ENCODE measurements around the gene SLC2A9.
"Not testable (repeated sequence)": the region's sequence is repeated elsewhere in the genome, so short reads cannot be mapped to it uniquely, and the experiment has no call there.

The SLC2A9 gene

DNA sequence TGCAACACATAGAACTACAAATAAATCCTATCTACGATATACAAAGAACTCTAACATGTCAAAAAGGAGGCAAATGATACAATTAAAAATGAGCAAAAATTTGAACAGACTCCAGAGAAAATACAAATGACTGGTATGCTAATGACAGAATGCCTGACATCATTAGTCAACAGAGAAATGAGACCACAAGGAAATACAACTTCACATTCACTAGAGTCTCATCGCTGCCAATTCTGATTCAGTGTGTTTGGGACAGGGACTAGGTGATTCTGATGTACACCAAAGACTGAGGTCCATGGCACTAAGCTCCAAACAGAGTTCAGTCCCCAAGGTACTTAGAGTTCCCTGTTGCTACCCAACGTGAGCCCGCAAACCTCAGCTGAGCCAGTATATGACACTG lies 23.4 kb downstream of the SLC2A9 start:
- no peak for DNase-seq (ENCODE audit: low read depth in 2 of 2)

DNA sequence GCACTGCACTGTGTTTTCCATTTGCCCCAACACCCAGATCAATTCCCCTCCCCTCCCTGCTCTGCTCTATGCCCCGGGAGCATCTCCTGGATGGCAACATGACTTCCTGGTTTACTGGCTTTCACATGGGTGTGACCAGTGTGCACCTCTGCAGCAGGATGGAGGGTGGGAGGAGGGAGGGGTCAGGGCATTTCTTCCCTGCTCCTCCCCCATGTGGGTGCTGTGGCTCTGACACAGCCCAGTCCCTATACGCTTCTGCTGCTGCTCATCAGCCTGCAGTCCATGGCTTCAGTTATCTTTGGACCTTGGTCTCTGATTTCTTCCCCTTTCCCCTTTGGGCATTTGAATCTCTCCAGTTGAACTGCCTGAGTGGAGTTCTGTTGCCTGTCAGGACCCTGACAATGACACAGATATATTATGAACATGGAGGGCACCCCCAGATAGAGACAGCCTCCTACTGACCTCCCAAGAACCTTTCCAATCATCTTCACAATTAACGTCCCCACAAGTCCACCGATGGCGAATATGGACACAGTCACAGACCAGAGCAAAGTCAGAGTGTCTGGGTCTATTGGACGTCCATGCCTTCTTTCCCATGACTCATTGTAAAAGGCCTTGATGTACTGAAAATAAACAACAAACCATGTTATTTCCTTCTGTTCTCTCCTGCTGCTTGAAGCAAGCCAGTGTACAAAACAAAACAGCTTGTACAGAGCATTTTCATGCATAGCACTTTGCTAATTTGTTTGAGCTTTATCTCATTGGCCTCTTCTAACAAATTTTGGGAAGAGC lies 24.8 kb downstream of the SLC2A9 start:
- DNase-seq (ENCODE audit: low read depth in 2 of 2), result no peak

DNA sequence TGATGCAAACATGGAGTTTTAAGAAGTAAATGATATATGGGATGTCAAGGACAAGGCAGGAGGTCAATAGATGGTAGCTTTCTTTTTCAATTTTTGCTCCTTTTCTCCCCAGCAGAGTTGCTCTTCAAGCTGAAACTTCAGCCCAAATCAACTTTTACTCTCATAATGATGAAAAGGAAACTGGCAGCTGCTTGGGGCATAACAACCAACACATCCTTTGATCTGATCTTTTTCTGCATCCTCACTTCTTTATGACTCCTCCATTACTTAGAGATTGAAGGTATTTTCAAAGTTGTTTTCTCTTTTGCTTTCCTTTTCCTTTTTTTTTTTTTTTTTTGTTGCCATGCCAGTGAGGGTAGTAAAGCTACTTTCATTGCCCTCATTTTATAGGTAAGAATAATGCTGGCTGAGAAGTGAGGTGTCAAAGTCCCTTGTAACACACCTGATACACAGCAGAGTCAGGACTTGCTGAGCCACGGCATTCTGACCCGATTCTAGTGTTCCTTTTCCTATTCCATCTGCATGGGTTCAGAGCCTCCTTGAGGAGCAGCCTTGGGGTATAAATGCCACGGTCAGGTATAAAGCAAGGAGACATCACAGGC lies 26.9 kb downstream of the SLC2A9 start:
- no peak for DNase-seq (ENCODE audit: low read depth in 2 of 2)

DNA sequence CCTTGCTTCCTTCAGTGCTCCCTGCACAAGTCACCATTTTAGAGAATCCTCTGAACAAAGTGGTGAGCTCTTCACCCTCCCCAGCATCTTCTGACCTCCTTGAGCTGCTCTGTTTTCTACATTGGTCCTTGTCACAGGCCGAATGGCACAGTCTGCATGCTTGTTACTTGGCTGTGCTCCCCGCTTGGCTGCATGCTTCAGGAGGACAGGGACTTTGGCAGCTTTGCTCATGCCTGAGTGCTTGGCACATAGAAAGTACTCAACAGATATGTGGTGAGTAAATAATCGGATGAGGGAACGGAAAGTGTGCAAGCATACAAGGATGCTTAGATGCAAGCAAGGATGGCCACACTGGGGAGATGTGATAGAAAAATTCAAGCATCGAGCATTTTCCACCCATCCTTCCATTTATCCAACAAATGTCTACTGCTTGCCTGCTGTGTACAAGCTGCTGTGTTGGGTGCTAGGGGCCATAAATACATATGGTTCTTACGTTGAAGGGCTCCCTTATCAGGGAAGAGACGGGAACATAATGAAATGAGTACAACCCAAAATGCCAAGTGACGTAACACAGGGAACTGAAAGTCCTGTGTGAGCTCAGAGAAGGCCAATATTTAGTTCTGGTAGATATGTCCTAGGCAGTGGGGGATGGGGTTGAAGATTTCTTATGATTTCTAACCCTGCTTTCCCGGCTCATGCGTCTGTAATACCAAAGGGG lies 31.2 kb downstream of the SLC2A9 start:
- DNase-seq (ENCODE audit: low read depth in 2 of 2), result no peak

DNA sequence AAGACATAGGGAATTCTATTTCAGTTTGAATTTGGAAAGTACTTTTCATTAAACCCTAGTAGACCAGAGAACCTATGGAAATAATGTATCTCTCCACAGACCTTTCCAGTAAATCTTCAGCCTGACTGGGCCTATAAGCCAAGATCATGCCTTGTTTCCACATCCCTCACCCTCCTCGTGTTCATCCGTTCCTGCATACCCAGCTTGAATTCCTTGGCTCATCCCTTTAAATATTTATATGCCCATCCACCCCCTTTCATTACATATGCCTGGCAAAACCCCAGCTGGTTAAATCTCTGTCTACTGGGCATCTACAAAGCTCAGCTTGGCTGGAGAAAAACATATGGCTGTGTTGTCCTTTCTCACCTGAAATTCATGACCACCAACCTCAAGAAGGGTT lies 32.4 kb downstream of the SLC2A9 start:
- DNase-seq (ENCODE audit: low read depth in 2 of 2), result no peak

DNA sequence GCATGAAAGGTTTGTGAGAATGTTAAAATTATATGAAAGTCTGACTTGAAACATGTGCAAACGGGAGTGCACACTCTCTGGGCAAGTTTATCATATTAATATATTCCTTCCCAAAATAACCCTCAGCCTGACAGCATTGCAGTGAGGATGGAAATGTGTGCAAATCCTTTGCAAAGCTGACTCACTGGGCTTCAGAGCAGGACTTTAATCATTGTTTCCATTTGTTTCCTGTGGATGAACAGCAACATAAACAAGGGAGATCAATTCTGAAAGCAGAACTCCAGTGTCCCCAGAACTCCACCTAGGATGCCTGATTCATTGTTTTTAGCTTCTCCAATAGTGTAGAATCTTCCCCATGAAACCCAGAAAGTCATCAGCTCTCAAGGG lies 32.9 kb downstream of the SLC2A9 start:
- no peak for DNase-seq (ENCODE audit: low read depth in 2 of 2)

DNA sequence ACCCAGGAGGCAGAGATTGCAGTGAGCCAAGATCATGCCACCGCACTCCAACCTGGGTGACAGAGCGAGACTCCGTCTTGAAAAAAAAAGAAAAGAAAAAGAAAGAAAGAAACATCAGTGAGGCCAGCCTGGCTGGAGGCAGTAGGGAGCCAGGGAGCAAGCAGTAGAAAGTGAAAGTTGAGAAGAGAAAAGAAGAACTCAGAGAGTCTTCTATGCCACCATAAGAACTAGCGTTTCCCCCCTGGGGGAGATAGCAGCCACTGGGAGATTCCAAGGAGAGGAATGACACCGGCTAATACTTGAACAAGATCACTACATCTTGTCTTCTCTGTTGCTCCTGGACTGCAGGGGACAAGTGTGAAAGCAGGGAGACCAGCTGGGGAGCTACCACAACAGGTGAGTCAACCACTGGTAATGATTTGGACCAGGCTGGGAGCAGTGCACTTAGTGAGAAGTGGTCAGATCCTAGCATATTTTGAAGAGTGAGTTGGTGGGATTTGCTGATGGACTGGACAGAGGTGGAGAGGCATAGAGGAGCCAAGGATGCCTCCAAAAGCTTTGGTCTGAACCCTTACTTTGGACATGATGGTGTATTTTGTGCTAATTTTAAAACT lies 33.4 kb downstream of the SLC2A9 start:
- no peak for DNase-seq (ENCODE audit: low read depth in 2 of 2)

DNA sequence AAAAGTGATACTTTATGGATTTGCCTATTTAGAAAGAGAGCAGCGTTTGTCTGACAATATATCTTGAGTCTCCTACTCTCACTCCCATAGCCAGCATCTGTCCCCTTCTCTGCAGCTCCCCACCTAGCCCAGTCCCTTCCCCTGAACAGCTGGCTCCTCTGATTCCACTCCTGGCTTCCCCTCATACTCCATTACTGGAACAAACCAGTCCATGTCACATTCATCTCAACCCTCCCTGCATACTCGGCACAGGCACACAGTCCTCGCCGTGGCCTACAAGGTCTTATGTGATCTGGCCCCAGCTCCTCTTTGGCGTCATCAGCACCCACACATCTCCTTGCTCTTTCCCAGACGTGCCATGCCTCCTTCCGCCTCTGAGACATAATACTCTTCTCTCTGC lies 36.7 kb downstream of the SLC2A9 start:
- DNase-seq (ENCODE audit: low read depth in 2 of 2), result no peak

DNA sequence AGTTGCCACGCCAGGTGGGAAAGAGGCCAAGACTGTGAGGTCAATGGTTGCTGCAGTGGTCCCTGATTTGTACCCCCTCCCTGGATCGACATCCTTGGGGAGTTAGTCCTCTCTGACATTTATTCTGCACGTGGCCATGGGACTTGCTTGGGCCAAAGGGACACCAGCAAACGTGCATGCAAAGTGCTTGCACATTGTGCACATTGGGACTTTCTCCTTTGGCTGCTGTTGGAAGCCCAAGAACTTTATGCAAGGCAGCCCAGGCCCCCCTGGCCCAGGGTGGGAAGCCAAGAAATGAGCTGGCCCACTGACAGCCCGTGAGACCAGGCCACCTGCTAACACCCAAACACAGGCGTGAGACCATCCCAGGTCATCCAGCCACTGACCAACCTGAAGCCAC lies 38.1 kb downstream of the SLC2A9 start:
- DNase-seq (ENCODE audit: low read depth in 2 of 2), result no peak

DNA sequence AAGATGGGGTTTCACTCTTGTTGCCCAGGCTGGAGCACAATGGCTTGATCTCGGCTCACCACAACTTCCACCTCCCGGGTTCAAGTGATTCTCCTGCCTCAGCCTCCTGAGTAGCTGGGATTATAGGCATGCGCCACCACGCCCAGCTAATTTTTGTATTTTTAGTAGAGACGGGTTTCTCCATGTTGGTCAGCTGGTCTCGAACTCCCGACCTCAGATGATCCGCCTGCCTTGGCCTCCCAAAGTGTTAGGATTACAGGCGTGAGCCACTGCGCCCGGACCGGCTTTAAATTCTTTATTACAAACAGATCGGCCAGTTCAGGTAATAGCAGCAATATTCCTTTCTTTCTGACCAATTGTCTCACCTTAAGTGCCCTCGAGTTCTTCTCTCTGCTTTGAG lies 39.4 kb downstream of the SLC2A9 start:
- not testable (repeated sequence) for DNase-seq (ENCODE audit: low read depth in 2 of 2)

DNA sequence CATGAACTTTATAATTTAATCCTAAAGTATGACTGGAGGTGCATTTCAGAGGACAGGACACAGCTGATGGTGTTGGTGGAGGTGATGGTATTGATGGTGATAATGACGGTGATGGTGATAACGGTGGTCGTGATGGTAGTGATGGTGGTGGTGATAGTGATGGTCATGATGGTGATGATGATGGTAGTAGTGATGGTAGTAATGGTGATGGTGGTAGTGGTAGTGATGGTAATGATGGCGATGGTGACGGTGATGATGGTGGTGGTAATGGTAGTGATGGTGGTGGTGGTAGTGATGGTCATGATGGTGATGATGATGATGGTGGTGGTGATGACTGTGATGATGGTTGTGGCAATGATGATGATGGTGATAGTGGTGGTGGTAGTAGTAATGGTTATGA lies 40.4 kb downstream of the SLC2A9 start:
- no peak for DNase-seq (ENCODE audit: low read depth in 2 of 2)

DNA sequence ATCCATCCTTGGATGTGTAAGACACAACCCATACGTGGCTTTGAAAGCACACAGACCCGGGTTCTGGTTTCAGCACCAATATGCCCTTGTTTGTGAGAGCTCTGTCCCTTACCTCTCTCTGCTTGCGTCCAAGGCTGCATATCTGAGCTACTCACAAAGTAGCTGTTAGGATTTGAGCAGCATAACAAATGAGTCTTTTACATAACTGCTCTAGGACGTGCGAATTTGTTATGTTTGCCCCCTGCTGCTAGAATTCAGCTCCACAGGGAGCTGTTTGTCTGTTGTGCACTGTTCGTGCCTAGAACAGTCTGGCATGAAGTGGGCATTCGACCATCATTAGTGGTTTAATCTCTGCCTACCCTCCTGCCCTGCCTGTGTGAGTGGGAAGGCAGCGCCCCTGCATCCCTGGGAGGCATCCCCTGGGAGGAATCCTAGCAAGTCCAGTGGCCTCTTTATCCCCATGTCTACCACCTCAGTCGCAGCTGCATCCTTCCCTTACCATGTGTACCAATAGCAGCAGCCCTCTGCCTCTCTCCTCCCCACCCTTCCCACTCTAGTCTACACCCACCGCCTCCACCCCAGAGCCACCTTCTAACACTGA lies 42.1 kb downstream of the SLC2A9 start:
- no peak for DNase-seq (ENCODE audit: low read depth in 2 of 2)

DNA sequence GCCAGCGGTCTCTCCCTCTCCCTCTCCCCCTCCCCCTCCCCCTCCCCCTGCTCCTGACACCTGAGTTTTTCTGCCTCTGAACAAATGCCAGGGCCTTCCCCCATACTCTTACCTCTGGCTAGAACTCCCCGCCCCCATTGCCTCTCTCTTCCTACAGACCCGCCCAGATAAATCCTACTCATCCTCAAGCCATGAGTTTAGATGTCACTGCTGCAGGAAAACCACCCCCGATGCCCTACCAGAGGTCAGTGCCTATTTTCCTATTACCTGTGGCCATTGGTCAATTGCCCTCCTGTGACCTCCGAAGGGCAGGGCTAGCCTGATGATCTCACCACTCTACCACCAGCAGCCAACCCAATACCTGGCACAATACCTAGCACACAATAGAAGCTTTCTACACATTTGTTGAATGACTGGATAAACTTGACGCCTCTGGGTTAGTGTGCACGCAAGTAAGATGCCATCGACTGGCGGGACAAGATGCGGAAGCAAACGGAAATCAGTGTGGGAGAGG lies 43.7 kb downstream of the SLC2A9 start:
- DNase-seq (ENCODE audit: low read depth in 2 of 2), result no peak

DNA sequence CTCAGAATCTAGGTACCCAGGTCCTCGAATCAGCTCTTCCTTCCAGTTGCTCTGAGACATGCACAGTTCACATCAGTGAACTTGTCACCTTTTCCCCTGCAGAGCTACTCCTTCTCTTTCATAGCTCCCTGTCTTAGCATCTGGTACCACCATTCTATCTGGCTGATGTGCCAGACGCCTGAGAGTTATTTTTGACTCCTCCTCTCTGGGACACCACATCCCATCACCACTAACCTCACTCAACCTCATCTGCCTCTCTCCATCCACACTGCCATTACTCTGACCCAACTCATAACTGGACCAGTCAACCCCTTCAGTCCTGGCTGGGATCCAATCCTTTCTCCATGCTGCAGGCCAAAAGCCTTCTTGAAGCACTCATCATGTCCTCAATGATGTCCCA lies 44.5 kb downstream of the SLC2A9 start:
- no peak for DNase-seq (ENCODE audit: low read depth in 2 of 2)

DNA sequence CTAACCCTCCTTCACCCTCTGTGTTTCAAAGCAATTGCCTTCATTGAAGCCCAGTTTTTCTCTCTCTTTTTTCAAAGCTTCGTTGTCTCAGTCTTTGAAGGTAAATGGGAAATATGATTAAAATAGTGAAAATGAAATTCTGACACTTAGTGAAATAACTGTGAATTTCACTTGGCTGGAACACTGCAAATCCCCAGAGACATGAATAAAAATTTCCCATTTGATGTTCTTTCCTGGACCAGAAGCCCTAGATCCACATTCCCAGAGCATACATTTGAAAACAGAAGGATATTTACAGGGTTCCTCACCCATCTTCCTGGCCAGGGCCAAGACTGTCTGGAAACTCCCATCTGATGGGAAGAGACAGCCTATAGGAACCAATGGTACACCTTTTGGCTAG lies 45.0 kb downstream of the SLC2A9 start:
- no peak for DNase-seq (ENCODE audit: low read depth in 2 of 2)

DNA sequence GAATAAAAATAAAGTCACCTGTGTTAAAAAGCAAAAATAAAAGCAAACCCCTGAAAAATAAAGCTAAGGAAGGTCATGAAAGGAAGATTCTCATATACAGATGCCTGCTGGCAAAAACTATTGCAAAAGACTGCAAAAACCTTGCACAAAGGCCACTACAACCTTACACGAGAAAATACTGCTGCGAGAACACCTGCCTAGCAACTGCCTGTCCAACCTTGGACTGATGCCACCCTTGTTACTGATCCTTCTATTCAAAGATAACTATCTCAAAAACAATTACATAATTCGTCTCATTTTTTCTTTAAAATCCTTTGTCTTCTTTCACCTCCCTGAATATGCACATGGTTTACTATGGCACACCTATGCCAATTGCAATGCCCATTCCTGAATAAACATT lies 49.6 kb downstream of the SLC2A9 start:
- DNase-seq (ENCODE audit: low read depth in 2 of 2), result no peak

DNA sequence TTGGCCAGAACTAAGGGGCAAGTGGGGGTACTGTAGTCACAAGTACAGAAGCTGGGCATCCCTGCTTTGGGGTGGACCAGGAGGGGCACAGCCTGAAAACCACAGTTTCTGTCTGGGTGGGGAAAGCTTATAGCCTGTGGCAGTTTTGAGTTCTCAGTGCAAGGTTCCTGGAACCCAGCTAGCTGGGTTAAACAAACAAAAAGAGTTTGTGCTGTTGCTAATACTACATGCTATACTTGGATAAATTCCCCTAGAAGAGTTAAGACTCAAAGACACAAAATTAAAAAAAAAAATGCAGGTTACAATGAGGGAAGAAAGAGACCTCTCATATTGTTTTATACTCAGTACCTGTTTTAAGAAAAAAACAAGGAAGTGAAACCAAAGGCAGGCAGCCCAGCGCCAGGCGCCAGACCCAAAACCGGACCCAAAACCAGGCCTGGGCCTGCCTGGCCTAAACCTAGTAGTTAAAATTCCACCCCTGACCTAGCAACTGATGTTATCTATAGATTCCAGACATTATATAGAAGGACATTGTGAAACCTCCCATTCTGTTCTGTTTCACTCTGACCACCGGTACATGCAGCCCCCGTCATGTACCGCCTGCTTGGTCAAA lies 50.8 kb downstream of the SLC2A9 start:
- DNase-seq (ENCODE audit: low read depth in 2 of 2), result no peak

DNA sequence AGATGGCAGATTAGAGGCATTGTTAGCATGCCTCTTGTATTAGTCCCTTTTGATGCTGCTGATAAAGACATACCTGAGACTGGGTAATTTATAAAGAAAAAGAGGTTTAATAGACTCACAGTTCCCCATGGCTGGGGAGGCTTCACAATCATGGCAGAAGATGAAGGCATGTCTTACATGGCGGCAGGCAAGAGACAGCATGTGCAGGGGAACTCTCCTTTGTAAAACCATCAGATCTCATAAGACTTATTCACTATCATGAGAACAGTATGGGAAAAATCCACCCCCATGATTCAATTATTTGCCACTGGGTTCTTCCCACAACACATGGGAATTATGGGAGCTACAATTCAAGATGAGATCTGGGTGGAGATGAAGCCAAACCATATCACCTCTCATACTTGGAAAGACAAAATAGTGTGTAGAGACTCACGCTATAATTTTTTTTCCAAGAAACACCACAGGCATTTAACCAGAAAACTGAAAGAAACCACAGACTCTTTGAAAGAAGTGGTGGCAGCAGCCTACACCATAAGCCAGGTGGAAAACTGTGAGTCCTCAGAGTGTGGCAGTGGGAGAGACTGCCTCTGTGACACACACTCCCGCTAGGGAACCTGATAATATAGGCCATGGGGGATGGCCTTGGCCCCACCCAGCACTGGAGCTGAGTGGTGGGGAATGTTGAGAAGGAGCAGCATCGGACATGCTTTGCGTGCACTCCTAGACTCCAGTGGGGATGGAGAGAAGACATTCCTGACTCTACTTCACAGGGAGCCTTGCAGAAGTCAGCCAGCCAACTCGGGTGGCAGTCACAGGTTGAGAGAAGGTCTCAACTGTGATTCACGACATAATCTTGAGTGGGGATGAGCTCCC lies 51.5 kb downstream of the SLC2A9 start:
- no peak for DNase-seq (ENCODE audit: low read depth in 2 of 2)

DNA sequence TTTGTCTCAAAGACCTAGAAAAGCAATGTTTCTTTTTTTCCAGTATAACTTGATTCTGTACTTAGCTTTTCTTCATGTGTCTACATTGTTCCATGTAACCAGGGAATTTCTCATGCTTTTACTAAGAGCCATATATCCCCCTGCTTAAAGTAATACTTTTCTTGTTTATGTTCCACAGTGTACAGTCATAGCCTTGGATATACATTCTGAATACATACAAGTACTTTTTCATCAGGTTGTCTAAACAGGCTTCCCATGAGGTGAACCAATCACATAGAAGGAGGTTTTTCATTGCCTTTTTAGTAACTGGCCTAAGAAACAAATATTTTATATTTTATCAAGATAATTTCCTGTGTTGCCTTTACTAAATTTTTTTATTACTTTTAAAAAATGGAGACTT lies 52.8 kb downstream of the SLC2A9 start:
- no peak for DNase-seq (ENCODE audit: low read depth in 2 of 2)

DNA sequence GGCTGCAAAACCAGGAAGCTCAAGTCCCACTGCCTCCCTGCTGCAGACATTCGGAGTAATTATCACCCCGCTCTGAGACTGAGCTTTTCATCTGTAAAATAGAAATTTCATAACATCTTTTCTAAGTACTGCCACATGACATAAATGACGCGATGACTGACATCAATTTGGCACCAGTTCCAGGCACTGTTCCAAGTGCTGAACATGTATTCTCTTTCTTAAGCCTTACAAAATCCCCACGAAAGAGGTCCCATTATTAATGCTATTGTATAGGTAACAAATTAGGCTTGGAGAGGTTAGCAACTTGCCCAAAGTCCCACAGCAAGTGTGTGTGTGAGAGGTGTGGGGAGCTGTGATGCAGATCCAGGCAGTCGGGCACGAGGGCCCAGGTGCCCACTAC lies 56.4 kb downstream of the SLC2A9 start:
- no peak for DNase-seq (ENCODE audit: low read depth in 2 of 2)

DNA sequence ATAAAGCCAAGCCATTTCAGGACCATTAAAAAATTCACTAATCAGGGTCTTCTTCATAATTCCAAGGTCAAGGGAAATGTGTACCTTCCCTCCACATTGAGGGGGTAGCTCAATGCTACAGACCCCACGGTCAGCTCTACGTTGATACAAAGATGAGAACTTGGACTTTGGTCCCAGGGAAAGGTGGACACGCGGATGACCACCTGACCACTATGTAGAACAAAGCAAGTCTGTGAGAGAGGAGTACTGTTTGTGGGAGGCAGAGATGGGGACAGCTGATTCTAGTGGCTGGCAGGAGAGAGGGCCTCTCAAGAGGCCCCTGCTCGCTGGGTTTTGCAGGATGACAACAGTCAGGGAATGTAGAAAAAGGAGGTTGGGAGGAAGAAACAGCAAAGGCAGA lies 58.0 kb downstream of the SLC2A9 start:
- no peak for DNase-seq (ENCODE audit: low read depth in 2 of 2)

All from activated CD8-positive, alpha-beta memory T cell treated with anti-CD3 and anti-CD28 coated beads for 4 hours (primary cell).